Forelimb muscle (tissue), 1 donor: ENCODE results near the gene PINK1. TPM values are rescaled to one million over a fixed set of nuclear protein-coding genes. Genes with fewer than 3 reads are reported as not detected.

Source experiments
- polyA plus RNA-seq: library from polyadenylated mRNA; unstranded; fragments of 120-200 nt; gene quantifications from one replicate; pipeline ENCODE4 v1.2.1, GENCODE V29; 2013; ENCODE audit not compliant: insufficient read length

PINK1 gene
- polyA plus RNA-seq, 1 donor, result 38.7 TPM

Other genes with a start within 250 kb of the PINK1 start
- 4.2 TPM for gene CAMK2N1, start 147.2 kb upstream of the PINK1 start, polyA plus RNA-seq
- 20.0 TPM for gene MUL1, start 125.3 kb upstream of the PINK1 start, polyA plus RNA-seq
- gene FAM43B, start 80.9 kb upstream of the PINK1 start, polyA plus RNA-seq, result 0.58 TPM
- 0.18 TPM for gene CDA, start 44.4 kb upstream of the PINK1 start, polyA plus RNA-seq
- 122 TPM for gene DDOST, start 27.9 kb downstream of the PINK1 start, polyA plus RNA-seq
- 3.2 TPM for gene KIF17, start 84.5 kb downstream of the PINK1 start, polyA plus RNA-seq
- 0.15 TPM for gene SH2D5, start 99.2 kb downstream of the PINK1 start, polyA plus RNA-seq
- 165 TPM for gene HP1BP3, start 153.8 kb downstream of the PINK1 start, polyA plus RNA-seq